ENCODE data around the gene FANCI. TPM values are rescaled to one million over a fixed set of nuclear protein-coding genes. Genes with fewer than 3 reads are reported as not detected.

Gene FANCI
- total and polyA plus RNA-seq, 2 of the 4 experiments (the other 2 are of a cell fraction) = 13.2 to 34.2 TPM

GRCh38 chr15:89221543-89221942 is 22.2 kb upstream of the FANCI start, which contains the start of gene RLBP1:
RLBP1 (minus strand) TSS chr15:89221579; CDS start chr15:89218975, 2,604 bp downstream.
- no peak within 1 kb of the TSS for H3K4me2 ChIP-seq (ENCODE audit: low read depth, low read length)
- BruUV-seq (replicated peaks) = no TSS peak
- ATAC-seq (ENCODE audit: low read depth) (no peak), DNase-seq (no peak)
- H3K79me1 ChIP-seq (ENCODE audit: low read depth in 1 of 2, low read length in 2 of 2) = no peaks in the 10 kb centered on the region
- no peaks in the 10 kb centered on the region for H4K20me1 ChIP-seq (ENCODE audit: insufficient read depth, low read length)
- no peaks in the 10 kb centered on the region for H3K36me3 ChIP-seq (ENCODE audit: control insufficient read depth, insufficient read depth, low read length)
- POLR2A ChIA-PET (ENCODE audit: unreplicated experiment) = no interaction called here
- no peaks in the 10 kb centered on the region for H3K9me1 ChIP-seq (ENCODE audit: insufficient read depth, low read length)
- no peak for TF ChIP-seq SMC3 (IDR thresholded peaks at IDR 0.05; ENCODE audit: low read depth, low read length)
- no peak for TF ChIP-seq NFE2L2 (IDR thresholded peaks at IDR 0.05; ENCODE audit: low read depth, low read length)
- TF ChIP-seq MAZ (IDR thresholded peaks at IDR 0.05; ENCODE audit: borderline replicate concordance, low read depth, low read length) = no peak
- TF ChIP-seq MXI1 (IDR thresholded peaks at IDR 0.05; ENCODE audit: borderline replicate concordance, low read depth, low read length) = no peak
- TF ChIP-seq POLR2A (IDR thresholded peaks at IDR 0.05; ENCODE audit: low read depth, low read length) = no peak
- TF ChIP-seq MAFK (IDR thresholded peaks at IDR 0.05; ENCODE audit: low read depth, low read length) = no peak
- TF ChIP-seq FOS (IDR thresholded peaks at IDR 0.05; ENCODE audit: low read depth, low read length) = no peak
- no peak for TF ChIP-seq CEBPB (IDR thresholded peaks at IDR 0.05; ENCODE audit: low read depth, low read length)
- TF ChIP-seq RCOR1 (IDR thresholded peaks at IDR 0.05; ENCODE audit: insufficient replicate concordance, low read length) = no peak
- TF ChIP-seq RFX5 (IDR thresholded peaks at IDR 0.05; ENCODE audit: low read depth, low read length) = no peak
- no peak for TF ChIP-seq ELK1 (IDR thresholded peaks at IDR 0.05; ENCODE audit: borderline replicate concordance, low read depth, low read length)
- no peak for TF ChIP-seq RAD21 (IDR thresholded peaks at IDR 0.05; ENCODE audit: low read length)
- TF ChIP-seq CHD1 (IDR thresholded peaks at IDR 0.05; ENCODE audit: low read depth, low read length) = no peak
- dilution Hi-C loops (cut with HindIII; ENCODE audit: low sequenced_read_pairs, unreplicated experiment) (no loop called here), intact Hi-C loops (cut with micrococcal nuclease) (no loop called here), in situ Hi-C loops (cut with MboI; ENCODE audit: low sequenced_read_pairs) (no loop called here)
- no peak within 1 kb of the TSS for H2BK20ac ChIP-seq (ENCODE audit: low read depth, low read length)
- CTCF ChIA-PET = interaction anchor here (0.6 kb wide), 1 partner anchor 600 kb away, joined by 3 read pairs; no protein-coding TSS in a partner anchor
- no peak within 1 kb of the TSS for H3K14ac ChIP-seq (replicated peaks; ENCODE audit: low read depth, low read length)
- H4K8ac ChIP-seq (ENCODE audit: low read depth in 2 of 2, low read length in 2 of 2) = no peak within 1 kb of the TSS
- H2AK5ac ChIP-seq (ENCODE audit: low read depth, low read length) = no peak within 1 kb of the TSS
- no peak within 1 kb of the TSS for H3K27ac ChIP-seq (ENCODE audit: insufficient read depth, low read length)
- no peak within 1 kb of the TSS for H2AFZ ChIP-seq (replicated peaks; ENCODE audit: low read length, poor library complexity)
- H3K27me3 ChIP-seq (ENCODE audit: control insufficient read depth, insufficient read depth, low read length) = peaks cover 27% of the 10 kb centered on the region
- no peaks in the 10 kb centered on the region for H3K4me1 ChIP-seq (ENCODE audit: control insufficient read depth, insufficient read depth, low read length)
- no peak within 1 kb of the TSS for H3K56ac ChIP-seq (ENCODE audit: extremely low read depth, insufficient read depth, low read length)
- no peak within 1 kb of the TSS for H2BK15ac ChIP-seq (ENCODE audit: low read depth, low read length)
- no peak within 1 kb of the TSS for H3K4ac ChIP-seq (ENCODE audit: low read depth, low read length)
- H4K5ac ChIP-seq (ENCODE audit: low read depth, low read length) = no peak within 1 kb of the TSS
- H2BK5ac ChIP-seq (ENCODE audit: low read depth, low read length, poor library complexity, severe bottlenecking) = no peak within 1 kb of the TSS
- H3K9me3 ChIP-seq (ENCODE audit: control insufficient read depth, insufficient read depth, low read length) = no peaks in the 10 kb centered on the region
- no peak within 1 kb of the TSS for H2AK9ac ChIP-seq (replicated peaks; ENCODE audit: low read depth, low read length, poor library complexity)
- 65% methylated on average over 4 of the region's 11 CpGs; no CpG with 5 or more reads in 1 of the 2 experiments for WGBS, 2 experiments (ENCODE audit: extremely low coverage in 2 of 2, insufficient read length in 1 of 2)
- no peak within 1 kb of the TSS for H4K91ac ChIP-seq (ENCODE audit: insufficient read depth, low read depth, low read length)
- H3K23ac ChIP-seq (ENCODE audit: low read depth, low read length) = no peak within 1 kb of the TSS
- H3K9ac ChIP-seq (ENCODE audit: low read depth, low read length) = no peak within 1 kb of the TSS
- H3K4me3 ChIP-seq (ENCODE audit: insufficient read depth, low read depth, low read length) = no peak within 1 kb of the TSS
- no peak within 1 kb of the TSS for H2BK120ac ChIP-seq (ENCODE audit: low read depth, low read length)
- H3K18ac ChIP-seq (ENCODE audit: low read depth, low read length) = no peak within 1 kb of the TSS
